Tibial nerve (tissue), 4 donors: ENCODE data around the gene SLC66A2. TPM values are rescaled to one million over a fixed set of nuclear protein-coding genes. Genes with fewer than 3 reads are reported as not detected.
"Not testable (repeated sequence)": the region's sequence is repeated elsewhere in the genome, so short reads cannot be mapped to it uniquely, and the experiment has no call there.

Experiments
- DNase-seq, 2 donors: peaks; one replicate each; pipeline ENCODE4 v3.0.0-alpha.2; 2019; ENCODE audit warnings: low spot score in 2 of 2
- H3K27ac ChIP-seq, 4 donors: fragments of 200-600 bp; sonication (generic) in 3 of 4; one replicate each; pipeline ENCODE4 v1.5.1; 2017 to 2019; ENCODE audit warnings: mild to moderate bottlenecking in 1 of 4
- H3K27me3 ChIP-seq, 2 donors: fragments of 200-600 bp; sonication (generic) in 1 of 2; one replicate each; pipeline versions ENCODE4 v1.5.1 to v1.6.0; 2017 to 2019
- H3K36me3 ChIP-seq, 3 donors: fragments of 200-600 bp; sonication (generic); one replicate each; pipeline ENCODE4 v1.5.1; 2018 to 2019
- H3K4me1 ChIP-seq, 4 donors: fragments of 200-600 bp; sonication (generic) in 3 of 4; one replicate each; pipeline ENCODE4 v1.5.1; 2017 to 2019
- H3K4me3 ChIP-seq, 4 donors: fragments of 200-600 bp; sonication (generic) in 3 of 4; one replicate each; pipeline ENCODE4 v1.5.1; 2017 to 2019; ENCODE audit warnings: mild to moderate bottlenecking in 1 of 4, moderate library complexity in 1 of 4
- H3K9me3 ChIP-seq, 4 donors: fragments of 200-600 bp; sonication (generic) in 3 of 4; one replicate each; pipeline ENCODE4 v1.5.1; 2017 to 2019
- CTCF ChIP-seq, 5 experiments: fragments of 200-600 bp in 3 of 5; fragments of 450-650 bp in 2 of 5; sonication (generic) in 3 of 5; IDR thresholded peaks; one replicate each; pipeline ENCODE4 v1.5.1; 2016 to 2019; ENCODE audit warnings: antibody characterized with exemption in 5 of 5, mild to moderate bottlenecking in 3 of 5, moderate library complexity in 2 of 5
- EP300 ChIP-seq, 2 donors: sonication (generic); formaldehyde crosslinking; IDR thresholded peaks; one replicate each; pipeline ENCODE4 v1.6.1; 2017; ENCODE audit warnings: antibody characterized with exemption in 2 of 2, mild to moderate bottlenecking in 1 of 2
- POLR2A ChIP-seq, 2 donors: fragments of 450-650 bp; IDR thresholded peaks; one replicate each; pipeline ENCODE4 v1.6.1; 2017; ENCODE audit warnings: antibody characterized with exemption in 2 of 2, mild to moderate bottlenecking in 2 of 2, moderate library complexity in 2 of 2
- WGBS, 2 donors: methylation state at CpG; one replicate each; pipeline ENCODE4 v1.1.5; 2018; 5-methylcytosine and 5-hydroxymethylcytosine counted together
- total RNA-seq, 4 donors: library from RNA; depleted of rRNA; stranded (reverse); fragments of >200 nt; gene quantifications; one replicate each; pipeline ENCODE4 v1.1.0, GENCODE V29; 2016

Gene SLC66A2
- total RNA-seq, 4 donors from 2014 or later: 112 to 361 (median 222) TPM

DNA sequence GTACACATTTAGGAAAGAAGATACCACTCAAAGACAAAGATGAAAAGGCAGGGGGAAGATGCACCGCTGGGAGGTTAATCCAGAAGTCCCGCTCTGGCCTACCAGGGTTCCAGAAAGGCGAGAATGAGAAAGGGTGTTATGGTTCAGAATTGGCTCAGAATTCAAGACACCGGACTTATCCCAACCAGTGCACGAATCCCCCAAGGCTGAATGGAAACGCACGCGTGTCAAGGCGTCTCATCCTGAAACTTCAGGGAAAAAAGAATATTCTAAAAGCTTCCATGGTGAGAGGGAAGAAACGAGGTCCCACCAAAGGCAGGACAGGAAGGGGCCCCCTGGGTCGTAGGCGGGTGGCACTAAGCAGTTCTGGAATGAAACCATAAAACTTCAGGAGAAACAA lies 71.9 kb downstream of the SLC66A2 start:
- Histone ChIP-seq H3K4me1 (no peaks in the 10 kb centered on the region), H3K4me3 (no peak overlapping the region), H3K9me3 (peaks cover 0 to 14% (median 0%) of the 10 kb centered on the region in 4 donors), H3K27ac (no peak overlapping the region), H3K36me3 (no peaks in the 10 kb centered on the region), H3K27me3 (no peaks in the 10 kb centered on the region)
- TF ChIP-seq POLR2A (IDR thresholded peaks at IDR 0.05): no peak
- no peak for TF ChIP-seq CTCF (IDR thresholded peaks at IDR 0.05)
- no peak for TF ChIP-seq EP300 (IDR thresholded peaks at IDR 0.05)
- WGBS, 2 donors: 88 to 91% methylated on average over 12 of the region's 12 CpGs
- peak in 1 of 2 donors; percentile 7 for DNase-seq

- TF ChIP-seq POLR2A (IDR thresholded peaks at IDR 0.05) (no peak), EP300 (IDR thresholded peaks at IDR 0.05) (no peak), CTCF (IDR thresholded peaks at IDR 0.05) (no peak)
- no peak for DNase-seq
- no peaks in the 10 kb centered on the region for H3K27me3 ChIP-seq
- H3K4me1 ChIP-seq: no peaks in the 10 kb centered on the region
- WGBS, 2 donors: 86 to 88% methylated on average over 20 of the region's 20 CpGs
- no peaks in the 10 kb centered on the region for H3K36me3 ChIP-seq
- H3K9me3 ChIP-seq: peaks cover 0 to 13% (median 0%) of the 10 kb centered on the region in 4 donors
- no peak overlapping the region for H3K27ac ChIP-seq
- no peak overlapping the region for H3K4me3 ChIP-seq
Measured at GRCh38 chr18:79878741-79879378, 72.6 kb downstream of the SLC66A2 start.

GRCh38 chr18:79878246-79878645 lies 73.2 kb downstream of the SLC66A2 start:
- not testable (repeated sequence) for H3K36me3 ChIP-seq, DNase-seq, H3K4me1 ChIP-seq, H3K27ac ChIP-seq, H3K27me3 ChIP-seq, H3K4me3 ChIP-seq
- H3K9me3 ChIP-seq: peaks cover 0 to 13% (median 0%) of the 10 kb centered on the region in 4 donors
- 89 to 92% methylated on average over 14 to 24 of the region's 25 CpGs for WGBS, 2 donors

DNA sequence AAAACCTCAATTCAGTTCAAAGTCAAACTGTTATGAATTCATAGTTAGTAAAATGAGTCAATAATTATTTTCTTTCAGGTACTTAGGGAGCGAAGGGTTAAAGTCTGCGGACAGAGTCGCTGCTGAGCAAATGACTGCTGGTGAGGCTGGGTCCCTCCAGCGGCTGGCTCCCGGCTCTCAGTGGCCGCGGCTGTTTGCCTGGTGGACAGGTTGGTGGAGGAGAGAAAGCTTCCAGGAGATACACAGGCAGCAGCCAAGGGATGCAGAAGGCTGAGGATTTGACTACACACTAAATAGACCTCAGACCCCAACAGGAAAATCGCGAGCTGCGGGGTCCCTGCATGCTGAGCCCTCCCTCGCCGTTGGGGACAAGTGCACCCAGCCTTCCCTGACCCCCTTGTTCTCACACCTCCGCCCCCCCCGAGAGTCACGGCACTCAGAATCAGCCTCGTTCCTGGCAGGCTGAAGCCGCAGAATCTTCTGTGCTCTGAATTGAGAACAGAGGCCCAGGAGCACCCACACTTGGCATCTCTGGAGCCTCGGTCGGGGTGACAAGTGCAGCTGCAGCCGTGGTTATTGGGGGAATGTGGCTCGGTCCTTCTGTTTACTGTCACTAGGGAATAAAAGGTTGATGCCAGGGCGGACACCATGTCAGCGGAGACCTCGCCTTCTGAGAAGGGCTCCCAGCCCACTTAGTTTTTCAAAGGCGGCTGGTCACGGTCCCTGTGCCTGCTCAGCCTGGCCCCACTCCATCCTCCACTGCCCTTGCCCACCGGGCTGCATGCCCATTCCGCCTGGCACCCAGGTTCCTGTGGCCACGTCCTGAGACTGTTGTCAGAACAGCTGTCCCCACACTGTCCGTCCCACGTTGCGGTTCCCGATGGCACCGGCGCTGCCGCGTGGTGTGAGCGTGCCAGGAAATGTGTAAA lies 74.0 kb downstream of the SLC66A2 start:
- H3K4me3 ChIP-seq: no peak overlapping the region
- DNase-seq: peak in 1 of 2 donors; percentile 11
- peaks cover 0 to 5% (median 0%) of the 10 kb centered on the region in 4 donors for H3K4me1 ChIP-seq
- H3K36me3 ChIP-seq: no peaks in the 10 kb centered on the region
- H3K27me3 ChIP-seq: peaks cover 0 to 11% of the 10 kb centered on the region in 2 donors
- WGBS, 2 donors: 54 to 57% methylated on average over 31 to 38 of the region's 38 CpGs
- H3K27ac ChIP-seq: no peak overlapping the region
- H3K9me3 ChIP-seq: peaks cover 0 to 13% (median 0%) of the 10 kb centered on the region in 4 donors
- no peak for TF ChIP-seq CTCF (IDR thresholded peaks at IDR 0.05)

DNA sequence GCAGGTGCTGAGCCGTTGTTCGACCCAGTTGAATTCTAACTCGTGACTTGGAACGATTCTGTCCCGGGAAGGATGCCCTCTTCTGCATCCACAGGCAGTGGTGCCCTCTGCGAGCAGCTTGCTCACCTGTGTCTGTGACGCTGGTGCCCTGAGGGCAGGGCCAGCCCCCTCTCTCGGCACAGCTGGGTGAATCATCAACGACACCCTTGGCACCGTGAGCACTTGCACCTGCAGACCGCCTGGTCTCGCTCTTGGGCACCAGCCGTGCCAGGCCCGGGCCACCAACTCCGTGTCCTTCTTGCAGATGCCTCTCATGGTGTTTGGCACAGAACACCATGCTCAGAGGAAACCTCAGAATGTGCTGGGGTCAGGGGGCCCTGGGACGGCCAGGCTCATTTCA lies 75.0 kb downstream of the SLC66A2 start:
- Histone ChIP-seq H3K27ac (no peak overlapping the region), H3K27me3 (peaks cover 0 to 12% of the 10 kb centered on the region in 2 donors), H3K4me3 (no peak overlapping the region), H3K36me3 (no peaks in the 10 kb centered on the region), H3K9me3 (peaks cover 0 to 13% (median 0%) of the 10 kb centered on the region in 4 donors), H3K4me1 (peaks cover 0 to 5% (median 0%) of the 10 kb centered on the region in 4 donors)
- 74 to 76% methylated on average over 11 to 15 of the region's 16 CpGs for WGBS, 2 donors
- TF ChIP-seq POLR2A (IDR thresholded peaks at IDR 0.05): no peak
- no peak for TF ChIP-seq CTCF (IDR thresholded peaks at IDR 0.05)
- TF ChIP-seq EP300 (IDR thresholded peaks at IDR 0.05): no peak
- DNase-seq: peak in 1 of 2 donors; percentile 10
